Measurements from ENCODE around the gene QSOX2. TPM values are rescaled to one million over a fixed set of nuclear protein-coding genes. Genes with fewer than 3 reads are reported as not detected.

The QSOX2 gene
- total and polyA plus RNA-seq, 8 donors: 1.5 to 33.5 (median 5.4) TPM

GRCh38 chr9:136182420-136182787 lies 63.2 kb downstream of the QSOX2 start:
- Histone ChIP-seq H3K27ac (no peak overlapping the region), H3K4me3 (no peak overlapping the region), H3K27me3 (peaks cover 4 to 89% (median 44%) of the 10 kb centered on the region in 3 donors), H3K9me3 (no peaks in the 10 kb centered on the region), H3K36me3 (no peaks in the 10 kb centered on the region), H3K4me1 (no peaks in the 10 kb centered on the region)
- intact Hi-C loops (cut with DNase I; ENCODE audit: low total_unique reads): no loop called here
- no peak for DNase-seq
- WGBS, 5 donors: 57 to 75% (median 66%) methylated on average over 14 of the region's 14 CpGs
- TF ChIP-seq POLR2A (IDR thresholded peaks at IDR 0.05): no peak
- no peak for TF ChIP-seq EP300 (IDR thresholded peaks at IDR 0.05)
- TF ChIP-seq POLR2AphosphoS5 (IDR thresholded peaks at IDR 0.05): no peak
- no peak for TF ChIP-seq CTCF (IDR thresholded peaks at IDR 0.05)

- Histone ChIP-seq H3K36me3 (no peaks in the 10 kb centered on the region), H3K27me3 (peaks cover 4 to 89% (median 39%) of the 10 kb centered on the region in 3 donors), H3K9me3 (no peaks in the 10 kb centered on the region), H3K4me3 (no peak overlapping the region), H3K27ac (no peak overlapping the region), H3K4me1 (no peaks in the 10 kb centered on the region)
- intact Hi-C loops (cut with DNase I; ENCODE audit: low total_unique reads): no loop called here
- no peak for TF ChIP-seq EP300 (IDR thresholded peaks at IDR 0.05)
- no peak for TF ChIP-seq POLR2A (IDR thresholded peaks at IDR 0.05)
- TF ChIP-seq CTCF (IDR thresholded peaks at IDR 0.05): no peak
- TF ChIP-seq POLR2AphosphoS5 (IDR thresholded peaks at IDR 0.05): no peak
- 47 to 65% (median 57%) methylated on average over 7 to 8 of the region's 8 CpGs for WGBS, 5 donors
- no peak for DNase-seq
Observed at GRCh38 chr9:136181784-136182419, 63.7 kb downstream of the QSOX2 start.

- Histone ChIP-seq H3K4me1 (no peaks in the 10 kb centered on the region), H3K27ac (no peak overlapping the region), H3K36me3 (no peaks in the 10 kb centered on the region), H3K9me3 (no peaks in the 10 kb centered on the region), H3K4me3 (no peak overlapping the region), H3K27me3 (peaks cover 4 to 87% (median 26%) of the 10 kb centered on the region in 3 donors)
- intact Hi-C loops (cut with DNase I; ENCODE audit: low total_unique reads): no loop called here
- WGBS, 5 donors: 71 to 80% (median 72%) methylated on average over 6 to 11 of the region's 11 CpGs
- no peak for DNase-seq
- TF ChIP-seq CTCF (IDR thresholded peaks at IDR 0.05) (no peak), POLR2AphosphoS5 (IDR thresholded peaks at IDR 0.05) (no peak), EP300 (IDR thresholded peaks at IDR 0.05) (no peak), POLR2A (IDR thresholded peaks at IDR 0.05) (no peak)
Observed at GRCh38 chr9:136180586-136180985, 65.0 kb downstream of the QSOX2 start.

- H3K36me3 ChIP-seq: no peaks in the 10 kb centered on the region
- H3K4me3 ChIP-seq: no peak overlapping the region
- WGBS, 5 donors: 88 to 94% (median 90%) methylated on average over 10 to 13 of the region's 13 CpGs
- H3K4me1 ChIP-seq: no peaks in the 10 kb centered on the region
- no peak for DNase-seq
- intact Hi-C loops (cut with DNase I; ENCODE audit: low total_unique reads): loop anchor here (10.0 kb wide), 1 partner anchor 105 kb away; no protein-coding TSS in a partner anchor
- peaks cover 0 to 79% (median 18%) of the 10 kb centered on the region in 3 donors for H3K27me3 ChIP-seq
- TF ChIP-seq POLR2A (IDR thresholded peaks at IDR 0.05) (no peak), EP300 (IDR thresholded peaks at IDR 0.05) (no peak), CTCF (IDR thresholded peaks at IDR 0.05) (no peak), POLR2AphosphoS5 (IDR thresholded peaks at IDR 0.05) (no peak)
- no peaks in the 10 kb centered on the region for H3K9me3 ChIP-seq
- no peak overlapping the region for H3K27ac ChIP-seq
Observed at GRCh38 chr9:136179761-136180160, 65.9 kb downstream of the QSOX2 start.

Data from stomach (tissue), 9 donors.